Skin epidermis (tissue), 12 donors: ENCODE results near the gene RNASE2.
"Not testable (repeated sequence)": the region's sequence is repeated elsewhere in the genome, so short reads cannot be mapped to it uniquely, and the experiment has no call there.

ENCODE experiments used
- H3K27ac ChIP-seq, 21 experiments: fragments of 200-600 bp; sonication (generic) in 11 of 21; one replicate each; pipeline ENCODE4 v1.5.0; 2020; ENCODE audit warnings: mild to moderate bottlenecking in 3 of 21, inconsistent platforms in 2 of 21, moderate library complexity in 2 of 21
- H3K4me3 ChIP-seq, 7 experiments: fragments of 200-600 bp; sonication (generic) in 2 of 7; one replicate each; pipeline ENCODE4 v1.5.0; 2020; ENCODE audit warnings: inconsistent platforms in 2 of 7, mild to moderate bottlenecking in 2 of 7, moderate library complexity in 1 of 7

Gene RNASE2

GRCh38 chr14:20954736-20955537, at the start of gene RNASE2:
RNASE2 (plus strand) TSS chr14:20955487; CDS start chr14:20955772, 285 bp downstream.
- H3K27ac ChIP-seq, result peak within 1 kb of the TSS in 1 of 21 experiments; percentile 30
- not testable (repeated sequence) for H3K4me3 ChIP-seq

GRCh38 chr14:20905676-20906075, 49.6 kb upstream of the RNASE2 start:
- Histone ChIP-seq H3K27ac (no peak overlapping the region), H3K4me3 (no peak overlapping the region)

GRCh38 chr14:20907214-20907613, 48.1 kb upstream of the RNASE2 start:
- H3K27ac ChIP-seq, result no peak overlapping the region
- H3K4me3 ChIP-seq, result no peak overlapping the region

- not testable (repeated sequence) for H3K4me3 ChIP-seq, H3K27ac ChIP-seq
Measured at GRCh38 chr14:20910822-20911221, 44.5 kb upstream of the RNASE2 start.

- not testable (repeated sequence) for H3K4me3 ChIP-seq, H3K27ac ChIP-seq
Measured at GRCh38 chr14:20919038-20919756, 36.1 kb upstream of the RNASE2 start.

- not testable (repeated sequence) for H3K27ac ChIP-seq, H3K4me3 ChIP-seq
Measured at GRCh38 chr14:20923766-20924297, 31.5 kb upstream of the RNASE2 start.

GRCh38 chr14:20934148-20934762, 21.0 kb upstream of the RNASE2 start:
- Histone ChIP-seq H3K27ac (no peak overlapping the region), H3K4me3 (no peak overlapping the region)

- Histone ChIP-seq H3K27ac (no peak overlapping the region), H3K4me3 (no peak overlapping the region)
Measured at GRCh38 chr14:20935303-20935984, 19.8 kb upstream of the RNASE2 start.

- not testable (repeated sequence) for H3K4me3 ChIP-seq
Measured at GRCh38 chr14:20945146-20945545, 10.1 kb upstream of the RNASE2 start.

GRCh38 chr14:20946707-20947106, 8.6 kb upstream of the RNASE2 start:
- not testable (repeated sequence) for H3K27ac ChIP-seq, H3K4me3 ChIP-seq

More at GRCh38 chr14:20945146-20945545, 10.1 kb upstream of the RNASE2 start:
- not testable (repeated sequence) for H3K27ac ChIP-seq

GRCh38 chr14:20955538-20955873, 219 bp downstream of the RNASE2 start:
- peak overlapping the region in 1 of 21 experiments; percentile 30 for H3K27ac ChIP-seq
- not testable (repeated sequence) for H3K4me3 ChIP-seq

GRCh38 chr14:20956376-20956976, 1.2 kb downstream of the RNASE2 start:
- Histone ChIP-seq H3K27ac (no peak overlapping the region), H3K4me3 (no peak overlapping the region)

GRCh38 chr14:20958946-20959345, 3.7 kb downstream of the RNASE2 start:
- not testable (repeated sequence) for H3K27ac ChIP-seq, H3K4me3 ChIP-seq

- H3K4me3 ChIP-seq, result no peak overlapping the region
- H3K27ac ChIP-seq, result no peak overlapping the region
Measured at GRCh38 chr14:20969336-20969735, 14.0 kb downstream of the RNASE2 start.

- Histone ChIP-seq H3K27ac (peak overlapping the region in 9 of 21 experiments; percentile 9 to 67 (median 38)), H3K4me3 (peak overlapping the region; percentile 33 to 65 (median 44))
Measured at GRCh38 chr14:20970647-20970982, 15.3 kb downstream of the RNASE2 start.

GRCh38 chr14:20970983-20971704, 15.9 kb downstream of the RNASE2 start:
- Histone ChIP-seq H3K4me3 (peak overlapping the region; percentile 33 to 65 (median 44)), H3K27ac (peak overlapping the region in 15 of 21 experiments; percentile 8 to 71 (median 49))

GRCh38 chr14:20971705-20972021, 16.4 kb downstream of the RNASE2 start:
- peak overlapping the region in 4 of 7 experiments; percentile 43 to 65 (median 45) for H3K4me3 ChIP-seq
- peak overlapping the region in 4 of 21 experiments; percentile 2 to 45 (median 22) for H3K27ac ChIP-seq

- Histone ChIP-seq H3K27ac (no peak overlapping the region), H3K4me3 (no peak overlapping the region)
Measured at GRCh38 chr14:20973501-20973900, 18.2 kb downstream of the RNASE2 start.

GRCh38 chr14:20976291-20976690, 21.0 kb downstream of the RNASE2 start:
- H3K4me3 ChIP-seq, result no peak overlapping the region
- no peak overlapping the region for H3K27ac ChIP-seq
